Lower leg skin (tissue), 3 donors: Measurements from ENCODE around the gene ANKFN1.

Experiments used
- POLR2A ChIP-seq, 2 donors: fragments of 450-650 bp; IDR thresholded peaks; one replicate each; pipeline ENCODE4 v1.6.1; 2016 to 2017; ENCODE audit warnings: antibody characterized with exemption in 2 of 2, mild to moderate bottlenecking in 1 of 2, moderate library complexity in 1 of 2
- TF ChIP-seq, protein P1 (sequence below), 3 donors: fragments of 450-650 bp; IDR thresholded peaks; one replicate each; pipeline ENCODE4 v1.5.1; 2016; ENCODE audit warnings: antibody characterized with exemption in 3 of 3, mild to moderate bottlenecking in 3 of 3, moderate library complexity in 2 of 3

DNA sequence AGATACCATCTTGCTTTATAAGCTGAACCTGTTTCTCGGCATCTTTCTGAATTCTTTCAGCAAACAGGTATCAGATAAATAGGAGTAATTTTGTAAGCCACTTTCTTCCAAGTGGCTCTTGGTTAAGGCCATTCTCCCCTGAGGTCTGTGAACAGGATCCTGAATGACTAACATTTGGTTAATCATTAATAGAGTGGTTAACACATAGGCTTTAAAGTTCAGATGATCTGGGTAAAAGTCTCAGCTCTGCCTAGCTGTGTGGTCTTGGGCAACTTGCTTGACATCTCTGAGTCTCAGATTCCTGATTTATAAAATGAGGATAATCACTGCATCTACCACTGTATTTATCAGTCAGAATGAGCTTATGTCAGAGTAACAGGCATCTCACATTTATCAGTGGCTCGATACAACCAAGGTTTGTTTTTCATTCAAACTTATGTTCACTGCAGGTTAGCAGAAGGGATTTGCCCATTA, 44.4 kb upstream of the ANKFN1 start:
- TF ChIP-seq, protein P1, sequence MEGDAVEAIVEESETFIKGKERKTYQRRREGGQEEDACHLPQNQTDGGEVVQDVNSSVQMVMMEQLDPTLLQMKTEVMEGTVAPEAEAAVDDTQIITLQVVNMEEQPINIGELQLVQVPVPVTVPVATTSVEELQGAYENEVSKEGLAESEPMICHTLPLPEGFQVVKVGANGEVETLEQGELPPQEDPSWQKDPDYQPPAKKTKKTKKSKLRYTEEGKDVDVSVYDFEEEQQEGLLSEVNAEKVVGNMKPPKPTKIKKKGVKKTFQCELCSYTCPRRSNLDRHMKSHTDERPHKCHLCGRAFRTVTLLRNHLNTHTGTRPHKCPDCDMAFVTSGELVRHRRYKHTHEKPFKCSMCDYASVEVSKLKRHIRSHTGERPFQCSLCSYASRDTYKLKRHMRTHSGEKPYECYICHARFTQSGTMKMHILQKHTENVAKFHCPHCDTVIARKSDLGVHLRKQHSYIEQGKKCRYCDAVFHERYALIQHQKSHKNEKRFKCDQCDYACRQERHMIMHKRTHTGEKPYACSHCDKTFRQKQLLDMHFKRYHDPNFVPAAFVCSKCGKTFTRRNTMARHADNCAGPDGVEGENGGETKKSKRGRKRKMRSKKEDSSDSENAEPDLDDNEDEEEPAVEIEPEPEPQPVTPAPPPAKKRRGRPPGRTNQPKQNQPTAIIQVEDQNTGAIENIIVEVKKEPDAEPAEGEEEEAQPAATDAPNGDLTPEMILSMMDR (IDR thresholded peaks at IDR 0.05) = no peak
- TF ChIP-seq POLR2A (IDR thresholded peaks at IDR 0.05) = no peak
